ENCODE measurements around the gene CADPS2.
"Not testable (repeated sequence)": the region's sequence is repeated elsewhere in the genome, so short reads cannot be mapped to it uniquely, and the experiment has no call there.

The CADPS2 gene

DNA sequence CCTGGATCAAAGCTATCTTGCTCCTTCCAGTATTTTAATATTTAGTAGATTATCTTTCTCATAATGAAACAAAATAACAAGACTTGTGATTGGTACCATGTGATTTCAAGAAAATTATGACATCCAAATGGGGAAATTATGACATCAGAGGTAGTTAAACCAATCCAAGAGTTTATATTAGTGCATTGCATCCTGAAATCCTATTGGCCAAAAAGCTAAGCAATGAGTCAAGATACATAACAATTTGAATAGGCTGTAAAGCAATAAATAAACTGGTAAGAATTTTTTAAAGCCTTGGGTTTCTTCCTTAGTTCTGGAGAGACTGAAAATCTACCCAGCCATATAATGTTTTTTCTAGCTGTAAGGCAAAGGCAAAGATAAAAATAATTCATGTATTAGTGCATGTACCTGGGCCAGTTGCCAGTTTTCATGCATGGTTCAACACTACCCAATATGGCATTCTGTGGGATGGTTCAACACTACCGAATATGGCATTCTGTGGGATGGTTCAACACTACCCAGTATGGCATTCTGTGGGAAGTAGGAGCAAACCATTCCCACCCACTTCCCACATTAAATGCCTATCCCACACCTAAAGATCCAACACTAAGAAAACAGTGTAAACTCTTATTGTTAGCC is 183.3 kb downstream of the CADPS2 start, which contains the start of gene RNF148:
Gene RNF148, minus strand, starts transcription at position 51 of the 639 bp plus-strand sequence. CDS start 172 bp downstream, outside the sequence.
- no peak for DNase-seq

DNA sequence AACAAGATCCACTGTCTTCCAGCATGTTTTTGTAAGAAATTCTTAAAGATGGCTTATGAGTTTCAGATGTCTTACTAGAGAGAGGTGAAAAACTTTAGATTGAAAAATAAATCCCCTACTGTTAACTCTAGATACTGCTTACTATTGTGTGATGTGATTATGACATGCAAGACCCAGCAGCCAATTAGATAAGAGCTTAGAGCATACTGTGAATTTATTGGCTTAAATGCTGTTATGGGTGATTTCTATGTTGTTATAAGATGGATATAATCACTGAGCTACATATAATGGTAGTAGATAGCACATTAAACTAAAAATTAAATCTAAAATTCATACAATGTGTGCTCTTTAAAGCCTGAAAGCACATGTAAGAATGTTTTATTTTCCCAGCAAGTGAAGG is 187.2 kb downstream of the CADPS2 start, which contains the start of gene RNF133:
Gene RNF133, minus strand, starts transcription at position 101 of the 400 bp plus-strand sequence. CDS start 199 bp downstream, outside the sequence.
- no peak for DNase-seq

DNA sequence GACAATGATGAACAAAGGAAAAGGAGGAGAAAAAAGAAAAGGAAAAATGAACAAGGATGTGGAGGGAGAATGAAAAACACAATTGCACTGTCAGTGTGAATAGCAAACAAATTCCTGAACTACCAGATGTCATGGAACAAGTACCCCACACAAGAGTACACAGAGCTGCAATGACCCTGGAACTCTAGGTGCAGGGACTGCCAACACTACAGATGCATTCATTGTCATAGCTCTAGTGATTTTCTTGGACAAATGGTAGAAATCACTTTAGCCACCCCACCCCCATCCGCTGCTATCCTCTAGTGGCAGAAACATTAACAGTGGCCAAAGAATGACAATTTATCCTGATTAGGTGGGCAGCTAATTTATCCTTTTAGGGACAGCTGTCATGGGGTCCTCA is 190.4 kb downstream of the CADPS2 start:
- no peak for DNase-seq

DNA sequence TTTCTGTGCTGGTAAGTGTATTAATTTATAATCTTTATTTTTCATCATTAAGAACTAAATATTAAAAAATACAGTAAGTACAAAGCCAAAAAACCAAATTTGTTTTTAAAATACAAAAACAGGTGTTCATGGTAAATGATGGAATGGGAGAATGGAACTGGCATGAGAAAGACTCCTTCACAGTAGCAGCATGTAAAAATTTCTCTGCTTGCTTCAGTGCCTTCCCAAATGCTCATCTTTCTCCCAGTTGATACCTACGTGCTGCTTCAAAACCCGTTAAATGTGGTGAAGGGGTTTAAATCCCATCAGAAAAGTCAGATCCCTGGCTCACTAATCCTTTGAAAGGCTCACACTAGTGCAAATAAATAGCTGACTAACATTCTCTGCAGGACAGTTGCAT is 191.6 kb downstream of the CADPS2 start:
- DNase-seq, result no peak

DNA sequence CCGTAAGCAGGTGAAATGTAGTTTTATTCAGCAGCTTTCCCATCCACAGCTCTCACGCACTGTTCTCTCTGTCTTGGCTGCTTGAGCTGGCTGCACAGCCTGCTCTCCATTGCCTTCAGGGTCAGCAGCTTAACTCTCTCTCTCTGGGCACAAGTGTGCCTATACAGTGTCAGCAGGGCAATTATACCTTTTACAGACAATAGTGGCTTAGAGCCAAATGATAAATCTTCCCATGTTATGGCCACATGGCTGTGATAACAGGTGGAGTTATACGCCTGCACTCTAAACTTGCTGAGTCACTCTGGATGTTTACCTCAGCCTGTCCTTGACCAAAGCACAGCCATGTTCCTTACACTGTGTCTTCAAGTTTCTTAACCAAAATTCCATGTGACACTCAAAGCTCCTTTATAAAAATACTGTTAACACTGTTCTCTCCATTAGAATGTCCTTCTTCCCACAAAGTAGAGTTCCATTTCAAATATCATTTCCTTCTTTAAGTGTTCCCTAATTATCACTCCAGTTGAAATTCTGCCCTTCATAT is 193.4 kb downstream of the CADPS2 start:
- no peak for DNase-seq

DNA sequence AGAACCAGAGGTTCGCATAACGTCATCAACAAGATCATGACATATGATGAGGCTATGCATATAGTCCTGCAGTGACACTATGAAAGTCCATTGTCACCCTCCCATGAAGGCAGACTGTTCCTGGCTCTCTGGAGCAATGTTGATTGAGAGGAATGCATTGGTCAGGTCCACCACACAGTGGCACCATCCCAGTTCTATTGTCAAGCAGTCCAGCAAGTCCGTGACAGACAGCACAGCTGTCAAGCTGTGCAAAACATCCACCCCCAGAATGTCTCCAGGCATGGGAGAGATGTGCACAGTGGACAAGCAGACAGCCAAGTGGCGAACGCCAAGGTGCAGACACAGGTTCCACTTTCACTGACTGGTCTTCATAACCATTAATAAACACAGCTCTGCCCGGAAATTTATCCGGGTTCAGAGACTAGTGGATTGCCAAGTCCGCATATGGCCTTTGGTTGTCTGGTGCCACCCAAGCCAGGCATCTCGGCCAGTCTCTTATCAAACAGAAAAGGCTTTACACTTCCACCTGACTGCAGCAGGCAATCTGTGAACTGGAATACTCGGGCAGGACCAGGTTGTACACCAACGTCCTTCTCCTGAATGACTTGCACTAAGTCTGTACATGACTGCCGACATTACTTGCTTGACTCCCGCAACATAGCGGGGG is 194.6 kb downstream of the CADPS2 start:
- DNase-seq, result no peak

DNA sequence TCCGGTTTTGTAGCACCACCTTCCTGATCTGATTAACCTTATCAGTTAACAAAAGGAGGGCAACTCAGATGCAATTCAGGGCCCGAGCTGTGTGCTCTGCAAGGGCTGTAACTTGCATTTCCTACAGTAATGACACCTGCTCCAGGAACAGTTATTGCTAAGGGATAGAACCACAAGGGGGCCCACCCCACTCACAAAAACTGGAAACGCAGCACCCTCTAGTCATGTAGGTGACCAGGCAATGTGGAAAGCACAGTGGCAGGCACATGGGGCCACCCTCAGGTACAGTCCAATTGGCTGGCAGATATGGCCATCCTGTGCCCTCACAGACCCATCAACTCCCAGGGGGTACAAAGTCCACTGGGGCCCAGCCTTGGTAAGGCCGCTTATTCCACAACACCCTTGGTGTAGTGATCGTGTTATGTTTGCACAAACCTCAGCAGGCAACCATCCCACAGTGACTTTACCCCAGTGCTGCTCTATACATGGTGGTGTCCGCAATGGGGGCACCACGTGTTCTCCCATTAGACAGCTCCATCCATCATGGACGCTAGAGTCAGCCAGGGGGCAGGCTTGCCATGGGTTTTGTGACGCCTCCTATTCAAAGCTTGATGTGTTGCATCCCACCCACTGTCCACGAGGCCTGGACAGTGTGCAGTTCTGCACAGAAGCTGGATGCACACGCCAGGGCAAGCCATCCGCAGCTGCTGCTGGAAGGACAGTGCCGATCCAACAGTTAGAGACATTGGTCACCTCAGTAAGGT is 196.7 kb downstream of the CADPS2 start:
- DNase-seq, result no peak

DNA sequence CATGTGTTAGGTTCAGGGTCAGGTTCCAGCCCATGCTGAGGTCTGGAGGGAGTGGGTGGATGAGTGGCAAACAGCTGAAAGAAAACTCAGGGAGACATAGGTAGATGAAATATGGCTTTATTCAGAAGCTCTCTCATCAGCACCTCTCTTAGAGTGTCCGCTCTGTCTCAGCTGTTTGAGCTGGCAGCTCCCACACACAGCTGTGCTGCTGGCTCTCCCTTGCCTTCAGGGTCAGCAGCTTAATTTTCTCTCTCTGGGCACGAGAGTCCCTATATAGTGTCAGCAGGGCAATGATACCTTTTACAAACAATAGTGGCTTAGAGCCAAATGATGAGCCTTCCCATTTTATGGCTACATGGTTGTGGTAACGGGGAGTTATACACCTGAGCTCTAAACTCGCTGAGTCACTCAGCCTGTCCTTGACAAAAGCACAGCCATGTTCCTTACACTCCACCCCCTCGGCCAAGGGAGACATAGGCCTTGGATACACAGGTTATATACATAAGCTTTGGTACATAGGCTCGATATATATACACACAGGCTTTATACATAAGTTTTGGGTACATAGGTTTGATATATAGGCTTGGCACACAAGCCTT is 197.8 kb downstream of the CADPS2 start:
- DNase-seq, result no peak

DNA sequence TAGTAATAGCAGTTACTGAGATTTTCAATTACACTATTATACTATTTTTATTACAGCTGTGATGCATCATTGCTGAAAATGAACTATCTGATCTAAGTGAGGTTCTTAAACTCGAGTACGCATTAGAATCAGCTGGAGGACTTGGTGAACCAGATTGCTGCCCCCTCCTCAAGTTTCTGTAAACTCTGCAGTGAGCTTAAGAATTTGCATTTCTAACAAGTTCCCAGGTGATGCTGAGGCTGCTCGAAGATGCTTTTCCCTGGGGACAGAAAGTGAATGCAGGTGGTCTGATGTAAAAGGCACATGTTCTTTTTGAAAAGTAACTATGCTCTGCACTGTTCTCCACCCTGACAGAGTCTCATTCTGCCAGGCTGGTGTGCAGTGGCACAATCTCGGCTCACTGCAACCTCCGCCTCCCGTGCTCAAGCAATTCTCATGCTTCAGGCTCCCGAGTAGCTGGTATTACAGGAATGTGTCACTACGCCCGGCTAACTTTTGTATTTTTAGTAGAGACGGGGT is 199.8 kb downstream of the CADPS2 start:
- no peak for DNase-seq

DNA sequence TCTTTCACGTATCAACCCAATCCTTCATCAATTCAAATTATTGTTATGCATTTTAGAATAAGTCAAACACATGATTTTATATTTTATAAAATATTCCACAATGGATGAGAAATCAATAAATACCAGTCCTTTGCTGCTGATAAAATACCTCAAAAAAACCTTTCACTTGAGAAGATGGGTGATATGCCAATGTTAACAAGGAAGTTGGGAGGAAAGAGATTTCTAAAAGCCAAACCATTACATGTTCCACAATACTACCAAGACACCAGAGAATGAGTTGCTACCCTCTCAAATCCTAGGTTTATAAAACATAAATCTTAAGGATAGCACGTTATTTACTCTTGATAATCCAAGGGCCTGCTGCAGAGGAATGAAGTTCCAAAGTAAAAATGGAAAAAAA is 201.8 kb downstream of the CADPS2 start:
- no peak for DNase-seq

DNA sequence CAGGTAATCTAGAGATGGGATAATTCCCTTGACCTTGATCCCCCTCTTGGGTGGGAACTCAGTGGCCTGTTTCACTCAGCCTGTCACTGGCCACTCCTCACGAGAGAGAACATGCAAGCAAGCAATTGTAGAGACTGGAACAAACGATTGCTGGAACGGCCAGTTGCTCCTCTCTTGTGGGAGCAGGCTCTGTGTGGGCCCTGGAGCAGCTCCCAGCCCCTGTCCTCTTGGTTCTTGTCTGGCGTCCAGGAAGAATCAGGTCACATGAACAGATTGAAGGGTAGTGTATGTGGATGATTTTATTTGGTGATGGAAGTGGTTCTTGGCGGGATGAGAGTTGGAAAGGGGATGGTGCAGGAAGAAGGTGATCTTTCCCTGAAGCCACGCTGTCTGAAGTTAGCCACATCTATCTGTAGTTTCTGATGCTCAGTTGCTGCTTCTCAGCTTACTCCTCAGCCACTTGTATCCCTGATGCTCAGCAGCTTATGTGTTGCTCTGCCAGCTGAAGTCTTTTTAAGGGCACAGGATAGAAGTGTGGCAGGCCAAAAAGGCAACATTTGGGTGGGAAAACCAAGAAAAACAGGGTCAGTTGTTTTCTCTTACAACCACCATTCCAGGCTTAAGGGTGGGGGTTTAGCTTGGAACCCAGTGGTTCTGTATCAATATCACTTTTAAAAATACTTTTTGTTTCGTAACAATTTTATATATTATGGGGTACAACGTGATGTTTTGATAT is 203.3 kb downstream of the CADPS2 start:
- no peak for DNase-seq

DNA sequence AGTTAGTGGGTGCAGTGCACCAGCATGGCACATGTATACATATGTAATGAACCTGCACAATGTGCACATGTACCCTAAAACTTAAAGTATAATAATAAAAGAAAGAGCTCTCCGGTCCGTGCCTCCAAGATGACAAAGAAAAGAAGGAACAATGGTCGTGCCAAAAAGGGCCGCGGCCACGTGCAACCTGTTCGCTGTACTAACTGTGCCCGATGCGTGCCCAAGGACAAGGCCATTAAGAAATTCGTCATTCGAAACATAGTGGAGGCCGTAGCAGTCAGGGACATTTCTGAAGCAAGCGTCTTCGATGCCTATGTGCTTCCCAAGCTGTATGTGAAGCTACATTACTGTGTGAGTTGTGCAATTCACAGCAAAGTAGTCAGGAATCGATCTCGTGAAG is 205.1 kb downstream of the CADPS2 start:
- not testable (repeated sequence) for DNase-seq

DNA sequence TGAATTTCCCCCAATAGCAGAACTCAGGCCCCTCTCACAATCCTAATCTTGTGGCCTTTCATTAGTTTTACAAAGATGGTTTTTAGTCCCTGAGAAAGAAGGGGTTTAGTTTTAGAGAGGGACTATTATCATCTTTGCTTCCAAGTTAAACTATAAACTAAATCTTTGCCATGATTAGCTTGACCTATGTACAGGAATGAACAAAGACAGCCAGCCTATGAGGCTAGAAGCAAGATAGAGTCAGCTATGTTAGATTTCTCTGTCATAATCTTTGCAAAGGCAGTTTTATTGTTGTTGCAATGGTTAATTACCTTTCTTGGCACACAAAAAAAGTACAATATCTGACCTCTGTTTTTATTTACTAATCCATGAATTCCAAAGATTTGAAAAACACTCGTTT is 206.4 kb downstream of the CADPS2 start:
- DNase-seq, result no peak

DNA sequence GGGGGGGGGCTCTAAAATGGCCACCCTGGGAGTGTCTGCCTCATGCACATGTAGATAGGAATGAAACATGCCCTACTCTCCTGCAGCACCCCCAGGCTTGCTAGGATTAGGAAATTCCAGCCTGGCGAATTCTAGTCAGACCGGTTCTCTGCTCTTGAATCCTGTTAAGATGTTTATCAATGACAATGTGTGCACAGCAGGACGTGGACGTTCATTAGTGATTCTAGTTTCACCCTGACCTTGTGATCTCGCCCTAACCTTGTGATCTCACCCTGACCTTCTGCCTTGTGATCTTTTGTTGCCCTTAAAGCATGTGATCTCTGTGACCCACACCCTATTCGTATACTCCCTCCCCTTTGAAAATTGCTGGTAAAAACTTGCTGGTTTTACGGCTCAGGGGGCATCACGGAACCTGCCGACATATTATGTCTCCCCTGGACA is 207.0 kb downstream of the CADPS2 start:
- DNase-seq, result peak; percentile 49

DNA sequence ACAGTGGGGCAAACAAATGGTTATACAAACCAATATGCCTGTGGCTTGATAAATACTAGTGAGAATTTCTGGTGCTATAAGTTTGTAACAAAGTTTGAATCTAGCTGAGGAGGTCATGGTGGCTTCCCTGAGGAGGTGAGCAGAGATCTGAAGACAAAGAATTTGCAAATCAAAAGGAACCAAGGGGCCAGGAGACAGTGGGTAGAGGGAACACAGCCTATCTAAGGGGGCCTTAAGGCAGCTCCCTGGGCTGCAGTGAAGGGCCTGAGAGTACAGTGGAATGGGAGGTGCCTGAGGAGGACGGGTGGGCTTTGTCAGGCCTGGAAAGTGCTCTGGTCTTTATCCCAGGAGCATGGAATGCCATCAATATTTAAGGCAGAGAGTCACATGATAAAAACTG is 209.1 kb downstream of the CADPS2 start:
- DNase-seq, result no peak

DNA sequence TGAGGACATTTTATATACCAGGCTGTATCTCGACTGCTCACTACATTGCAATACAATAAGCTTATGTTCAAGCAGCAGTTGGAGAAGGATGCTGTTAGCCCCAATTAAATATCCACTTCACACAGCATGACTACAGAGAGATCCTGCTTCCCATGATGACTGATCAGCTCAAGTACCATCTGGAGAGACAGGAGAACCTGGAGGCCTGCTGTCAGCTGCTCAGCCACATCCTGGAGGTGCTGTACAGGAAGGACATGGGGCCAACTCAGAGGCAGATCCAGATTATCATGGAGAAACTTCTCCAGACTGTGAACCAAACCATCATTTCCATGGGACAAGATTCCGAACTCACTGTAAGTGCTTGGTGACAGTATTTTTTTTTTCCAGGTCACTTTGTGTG is 209.8 kb downstream of the CADPS2 start:
- peak; percentile 69 for DNase-seq

DNA sequence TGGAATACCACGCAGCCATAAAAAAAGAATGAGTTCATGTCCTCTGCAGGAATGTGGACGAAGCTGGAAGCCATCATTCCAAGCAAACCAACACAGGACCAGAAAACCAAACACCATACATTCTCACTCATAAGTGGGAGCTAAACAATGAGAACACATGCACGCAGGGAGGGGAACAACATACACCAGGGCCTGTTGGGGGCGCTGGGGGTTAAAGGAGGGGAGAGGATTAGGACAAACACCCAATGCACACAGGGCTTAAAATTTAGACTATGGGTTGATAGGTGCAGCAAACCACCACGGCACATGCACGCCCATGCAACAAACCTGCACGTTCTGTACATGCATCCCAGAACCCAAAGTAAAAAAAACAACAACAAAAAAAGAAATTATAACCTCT is 210.6 kb downstream of the CADPS2 start:
- no peak for DNase-seq

DNA sequence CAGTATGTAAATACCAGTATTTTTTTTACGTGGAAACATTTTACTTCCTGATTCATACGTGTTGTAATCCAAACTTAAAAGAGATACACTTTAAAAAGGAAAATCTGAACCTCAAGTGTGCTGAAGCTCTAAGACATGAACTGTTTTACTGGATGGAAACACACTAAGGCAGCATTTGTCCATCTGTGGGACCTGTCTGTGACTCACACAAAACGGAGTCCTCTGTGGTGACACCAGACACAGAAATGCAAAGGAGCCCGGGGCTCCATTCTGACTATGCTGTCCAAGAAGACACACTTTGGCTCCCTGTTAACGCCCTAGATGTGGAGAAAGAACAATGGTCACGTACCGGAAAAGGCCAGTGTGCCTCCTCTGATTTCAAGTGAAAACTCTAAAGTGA is 211.2 kb downstream of the CADPS2 start:
- no peak for DNase-seq

DNA sequence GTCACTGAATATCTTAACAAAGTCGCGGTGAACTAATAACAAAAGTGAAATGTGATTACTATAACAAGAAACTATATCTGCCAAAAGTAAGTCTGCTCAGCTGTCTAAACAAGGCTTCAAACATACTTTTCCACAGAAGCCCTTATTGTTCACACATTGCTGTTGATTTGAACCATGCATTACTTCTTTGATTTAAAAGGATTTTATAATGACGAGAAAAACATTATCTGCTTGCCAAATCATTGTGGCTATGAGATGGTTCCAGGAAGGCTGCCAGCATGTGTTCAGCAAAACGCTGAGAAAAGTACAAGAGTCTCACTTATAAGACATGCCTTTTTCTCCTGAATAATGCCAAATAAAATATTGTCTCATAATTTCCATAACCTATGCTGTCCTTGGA is 211.8 kb downstream of the CADPS2 start:
- DNase-seq, result no peak

DNA sequence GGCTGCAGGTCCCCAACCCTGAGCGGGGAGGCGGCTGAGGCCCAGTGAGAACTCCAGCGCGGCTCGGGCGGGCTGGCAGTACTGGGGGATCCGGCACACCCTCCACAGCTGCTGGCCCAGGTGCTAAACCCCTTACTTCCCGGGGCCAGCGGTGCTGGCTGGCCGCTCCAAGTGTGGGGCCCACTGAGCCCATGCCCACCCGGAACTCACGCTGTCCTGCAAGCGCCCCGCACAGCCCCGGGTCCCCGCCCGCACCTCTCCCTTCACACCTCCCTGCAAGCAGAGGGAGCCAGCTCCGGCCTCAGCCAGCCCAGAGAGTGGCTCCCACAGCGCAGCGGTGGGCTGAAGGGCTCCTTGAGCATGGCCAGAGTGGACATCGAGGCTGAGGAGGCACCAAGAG is 212.3 kb downstream of the CADPS2 start:
- DNase-seq, result no peak

DNA sequence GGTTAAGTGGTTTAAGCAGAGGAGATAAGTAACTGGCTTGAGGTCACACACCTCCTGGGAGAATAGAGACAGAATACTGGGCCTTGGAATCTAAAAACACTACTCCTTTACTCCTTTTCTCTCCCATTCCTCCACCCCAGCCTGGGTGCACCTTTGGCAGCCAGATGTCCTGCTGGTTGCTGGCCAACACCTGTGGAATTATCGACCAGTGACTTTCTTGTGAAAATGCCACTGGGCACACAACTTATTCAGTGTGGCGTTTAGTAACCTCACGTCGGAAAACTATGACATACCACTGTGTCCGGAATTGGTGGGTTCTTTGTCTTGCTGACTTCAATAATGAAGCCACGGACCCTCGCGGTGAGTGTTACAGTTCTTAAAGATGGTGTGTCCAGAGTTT is 213.7 kb downstream of the CADPS2 start:
- no peak for DNase-seq

DNA sequence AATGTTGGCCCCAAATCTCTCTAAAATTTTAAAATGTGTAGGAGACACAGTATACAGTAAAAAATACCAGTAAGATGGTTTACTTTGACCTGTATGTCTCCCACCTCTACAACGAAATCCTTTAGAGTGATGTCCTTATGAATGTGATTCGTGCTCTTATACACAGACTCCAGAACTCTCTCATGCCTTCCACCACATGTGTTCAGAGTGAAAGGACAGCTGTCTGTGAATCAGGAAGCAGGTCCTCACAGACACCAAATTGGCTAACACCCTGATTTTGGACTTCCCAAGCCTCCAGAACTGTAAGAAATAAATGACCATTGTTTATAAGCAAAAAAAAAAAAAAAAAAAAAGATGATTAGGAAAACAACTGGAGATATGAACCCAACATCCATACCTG is 222.5 kb downstream of the CADPS2 start:
- no peak for DNase-seq
